PFSK-1 (cell line): Measurements from ENCODE around the gene PRELID3B.

Experiments used
- FOXP2 ChIP-seq: optimal IDR thresholded peaks from 2 replicates; pipeline ENCODE3; 2011; ENCODE audit warnings: borderline replicate concordance, control low read depth, inconsistent platforms; ENCODE audit not compliant: insufficient read depth; ENCODE audit errors: extremely low read length, extremely low read depth
- POLR2AphosphoS5 ChIP-seq: IDR thresholded peaks from 2 replicates; pipeline ENCODE4 v1.6.1; 2012; ENCODE audit warnings: low read depth, mild to moderate bottlenecking, control low read depth, low read length, moderate library complexity
- SIN3A ChIP-seq: IDR thresholded peaks from 2 replicates; pipeline ENCODE4 v1.6.1; 2012; ENCODE audit warnings: mild to moderate bottlenecking, low read length, moderate library complexity, borderline replicate concordance; ENCODE audit not compliant: insufficient read depth
- TAF1 ChIP-seq: IDR thresholded peaks from 2 replicates; pipeline ENCODE4 v1.6.1; 2012; ENCODE audit warnings: low read length, control low read depth, borderline replicate concordance; ENCODE audit not compliant: insufficient read depth
- TF ChIP-seq, protein P1 (sequence below), 2 experiments: IDR thresholded peaks; 2 replicates each; pipeline versions ENCODE4 v1.6.1 to v1.8.0; 2011 to 2012; ENCODE audit warnings: low read depth in 2 of 2, low read length in 2 of 2, control low read depth in 1 of 2, inconsistent platforms in 1 of 2, mild to moderate bottlenecking in 1 of 2, moderate library complexity in 1 of 2; ENCODE audit not compliant: insufficient read depth in 1 of 2

DNA sequence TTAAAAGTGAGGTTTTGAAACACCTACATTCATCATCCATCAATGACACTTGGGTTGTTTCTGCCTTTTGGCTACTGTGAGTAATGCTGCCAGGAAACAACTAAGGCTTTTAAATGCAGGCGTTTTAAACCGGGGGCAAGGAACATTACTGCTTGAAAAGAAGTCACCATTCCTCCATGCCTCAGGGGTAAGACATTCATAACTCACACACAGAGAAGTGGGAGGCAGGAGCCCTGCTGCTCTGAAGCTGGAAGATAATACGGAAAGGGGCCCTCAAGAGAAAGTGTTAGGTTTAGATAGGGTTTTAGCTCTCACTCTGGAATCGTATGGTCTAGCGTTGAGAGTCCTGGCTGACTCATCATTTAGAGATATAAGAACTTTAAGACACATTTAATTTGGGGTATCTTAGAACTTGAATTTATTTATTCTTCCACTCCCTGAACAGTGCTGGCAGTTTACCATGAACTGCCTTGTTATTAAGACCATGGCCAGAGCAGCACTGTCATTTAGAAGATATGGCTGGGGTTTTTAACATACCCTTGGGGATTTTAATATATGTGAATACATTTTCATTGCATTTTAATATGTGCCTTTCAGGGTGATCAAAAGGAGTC is 21.5 kb downstream of the PRELID3B start:
- no peak for TF ChIP-seq POLR2AphosphoS5
- TF ChIP-seq, protein P1, sequence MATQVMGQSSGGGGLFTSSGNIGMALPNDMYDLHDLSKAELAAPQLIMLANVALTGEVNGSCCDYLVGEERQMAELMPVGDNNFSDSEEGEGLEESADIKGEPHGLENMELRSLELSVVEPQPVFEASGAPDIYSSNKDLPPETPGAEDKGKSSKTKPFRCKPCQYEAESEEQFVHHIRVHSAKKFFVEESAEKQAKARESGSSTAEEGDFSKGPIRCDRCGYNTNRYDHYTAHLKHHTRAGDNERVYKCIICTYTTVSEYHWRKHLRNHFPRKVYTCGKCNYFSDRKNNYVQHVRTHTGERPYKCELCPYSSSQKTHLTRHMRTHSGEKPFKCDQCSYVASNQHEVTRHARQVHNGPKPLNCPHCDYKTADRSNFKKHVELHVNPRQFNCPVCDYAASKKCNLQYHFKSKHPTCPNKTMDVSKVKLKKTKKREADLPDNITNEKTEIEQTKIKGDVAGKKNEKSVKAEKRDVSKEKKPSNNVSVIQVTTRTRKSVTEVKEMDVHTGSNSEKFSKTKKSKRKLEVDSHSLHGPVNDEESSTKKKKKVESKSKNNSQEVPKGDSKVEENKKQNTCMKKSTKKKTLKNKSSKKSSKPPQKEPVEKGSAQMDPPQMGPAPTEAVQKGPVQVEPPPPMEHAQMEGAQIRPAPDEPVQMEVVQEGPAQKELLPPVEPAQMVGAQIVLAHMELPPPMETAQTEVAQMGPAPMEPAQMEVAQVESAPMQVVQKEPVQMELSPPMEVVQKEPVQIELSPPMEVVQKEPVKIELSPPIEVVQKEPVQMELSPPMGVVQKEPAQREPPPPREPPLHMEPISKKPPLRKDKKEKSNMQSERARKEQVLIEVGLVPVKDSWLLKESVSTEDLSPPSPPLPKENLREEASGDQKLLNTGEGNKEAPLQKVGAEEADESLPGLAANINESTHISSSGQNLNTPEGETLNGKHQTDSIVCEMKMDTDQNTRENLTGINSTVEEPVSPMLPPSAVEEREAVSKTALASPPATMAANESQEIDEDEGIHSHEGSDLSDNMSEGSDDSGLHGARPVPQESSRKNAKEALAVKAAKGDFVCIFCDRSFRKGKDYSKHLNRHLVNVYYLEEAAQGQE (IDR thresholded peaks at IDR 0.05; ENCODE audit: insufficient read depth in 1 of 2, low read depth in 2 of 2, low read length in 2 of 2) = no peak
- TF ChIP-seq SIN3A = no peak
- no peak for TF ChIP-seq TAF1
- no peak for TF ChIP-seq FOXP2
